Ovary (tissue), 3 donors: ENCODE measurements around the gene TBX6.

Experiments used
- EP300 ChIP-seq: sonication (generic); formaldehyde crosslinking; IDR thresholded peaks from one replicate; pipeline ENCODE4 v1.6.1; 2017; ENCODE audit warnings: antibody characterized with exemption
- POLR2A ChIP-seq: fragments of 450-650 bp; IDR thresholded peaks from one replicate; pipeline ENCODE4 v1.6.1; 2017; ENCODE audit warnings: antibody characterized with exemption, mild to moderate bottlenecking, moderate library complexity
- TF ChIP-seq, protein P1 (sequence below), 3 donors: fragments of 450-650 bp in 2 of 3; fragments of 200-600 bp in 1 of 3; IDR thresholded peaks; one replicate each; pipeline versions ENCODE4 v1.5.1 to v1.8.0; 2016 to 2022; ENCODE audit warnings: antibody characterized with exemption in 3 of 3, mild to moderate bottlenecking in 1 of 3
- donor health status: DM: no; HTN: no; CAD: no.

- TF ChIP-seq POLR2A, result no peak
- TF ChIP-seq, protein P1, sequence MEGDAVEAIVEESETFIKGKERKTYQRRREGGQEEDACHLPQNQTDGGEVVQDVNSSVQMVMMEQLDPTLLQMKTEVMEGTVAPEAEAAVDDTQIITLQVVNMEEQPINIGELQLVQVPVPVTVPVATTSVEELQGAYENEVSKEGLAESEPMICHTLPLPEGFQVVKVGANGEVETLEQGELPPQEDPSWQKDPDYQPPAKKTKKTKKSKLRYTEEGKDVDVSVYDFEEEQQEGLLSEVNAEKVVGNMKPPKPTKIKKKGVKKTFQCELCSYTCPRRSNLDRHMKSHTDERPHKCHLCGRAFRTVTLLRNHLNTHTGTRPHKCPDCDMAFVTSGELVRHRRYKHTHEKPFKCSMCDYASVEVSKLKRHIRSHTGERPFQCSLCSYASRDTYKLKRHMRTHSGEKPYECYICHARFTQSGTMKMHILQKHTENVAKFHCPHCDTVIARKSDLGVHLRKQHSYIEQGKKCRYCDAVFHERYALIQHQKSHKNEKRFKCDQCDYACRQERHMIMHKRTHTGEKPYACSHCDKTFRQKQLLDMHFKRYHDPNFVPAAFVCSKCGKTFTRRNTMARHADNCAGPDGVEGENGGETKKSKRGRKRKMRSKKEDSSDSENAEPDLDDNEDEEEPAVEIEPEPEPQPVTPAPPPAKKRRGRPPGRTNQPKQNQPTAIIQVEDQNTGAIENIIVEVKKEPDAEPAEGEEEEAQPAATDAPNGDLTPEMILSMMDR (IDR thresholded peaks at IDR 0.05), result no peak
- TF ChIP-seq EP300, result no peak
Measured at GRCh38 chr16:30079480-30079879, 12.2 kb downstream of the TBX6 start.
